ENCODE measurements around the gene ALKAL2. TPM values are rescaled to one million over a fixed set of nuclear protein-coding genes. Genes with fewer than 3 reads are reported as not detected.

The ALKAL2 gene
- total RNA-seq, 4 donors from 2014 or later, result 1.6 to 9.1 (median 3.6) TPM; not detected in 1

DNA sequence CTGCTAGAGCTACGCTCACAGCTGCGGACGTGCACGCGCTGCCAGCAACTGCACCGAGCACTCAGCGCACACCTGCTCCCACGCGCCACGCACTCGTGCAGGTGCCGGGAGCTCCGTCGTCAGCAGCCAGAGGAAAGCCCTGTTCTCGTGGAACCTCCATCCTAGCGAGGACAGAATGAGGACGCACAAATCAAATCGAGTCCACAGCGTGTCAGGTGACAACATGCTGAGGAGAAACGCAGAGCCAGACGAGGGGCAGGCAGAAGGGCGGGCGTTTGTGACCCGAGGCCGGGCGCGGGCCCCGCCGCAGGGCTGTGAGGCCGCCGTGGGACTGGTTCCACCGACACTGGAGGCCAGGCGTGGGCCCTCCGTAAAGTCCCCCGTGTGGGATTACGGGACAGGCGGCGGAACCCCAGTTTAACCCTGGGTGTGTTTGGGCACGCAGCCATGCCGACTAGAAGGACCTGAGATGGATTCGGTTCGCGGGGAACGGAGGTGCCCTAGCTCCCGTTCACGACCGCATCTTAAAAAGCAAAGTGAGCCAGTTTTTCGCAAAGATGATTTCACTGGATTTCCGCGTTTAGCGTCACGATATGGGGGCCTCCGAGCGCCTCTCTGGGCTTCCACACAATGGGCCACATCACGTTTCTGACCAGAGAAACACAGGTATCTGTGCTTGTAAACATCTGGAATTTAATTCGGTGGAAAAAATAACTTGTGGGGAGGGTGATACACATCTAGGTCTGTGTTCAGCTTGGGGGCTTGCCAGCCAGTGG is 26.9 kb upstream of the ALKAL2 start:
- H3K4me3 ChIP-seq, result no peak overlapping the region
- H3K9me3 ChIP-seq, result no peaks in the 10 kb centered on the region
- no peaks in the 10 kb centered on the region for H3K4me1 ChIP-seq
- H3K36me3 ChIP-seq, result no peaks in the 10 kb centered on the region
- no peak overlapping the region for H3K27ac ChIP-seq
- H3K27me3 ChIP-seq, result no peaks in the 10 kb centered on the region
- TF ChIP-seq, protein P1, sequence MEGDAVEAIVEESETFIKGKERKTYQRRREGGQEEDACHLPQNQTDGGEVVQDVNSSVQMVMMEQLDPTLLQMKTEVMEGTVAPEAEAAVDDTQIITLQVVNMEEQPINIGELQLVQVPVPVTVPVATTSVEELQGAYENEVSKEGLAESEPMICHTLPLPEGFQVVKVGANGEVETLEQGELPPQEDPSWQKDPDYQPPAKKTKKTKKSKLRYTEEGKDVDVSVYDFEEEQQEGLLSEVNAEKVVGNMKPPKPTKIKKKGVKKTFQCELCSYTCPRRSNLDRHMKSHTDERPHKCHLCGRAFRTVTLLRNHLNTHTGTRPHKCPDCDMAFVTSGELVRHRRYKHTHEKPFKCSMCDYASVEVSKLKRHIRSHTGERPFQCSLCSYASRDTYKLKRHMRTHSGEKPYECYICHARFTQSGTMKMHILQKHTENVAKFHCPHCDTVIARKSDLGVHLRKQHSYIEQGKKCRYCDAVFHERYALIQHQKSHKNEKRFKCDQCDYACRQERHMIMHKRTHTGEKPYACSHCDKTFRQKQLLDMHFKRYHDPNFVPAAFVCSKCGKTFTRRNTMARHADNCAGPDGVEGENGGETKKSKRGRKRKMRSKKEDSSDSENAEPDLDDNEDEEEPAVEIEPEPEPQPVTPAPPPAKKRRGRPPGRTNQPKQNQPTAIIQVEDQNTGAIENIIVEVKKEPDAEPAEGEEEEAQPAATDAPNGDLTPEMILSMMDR (IDR thresholded peaks at IDR 0.05), result no peak
- TF ChIP-seq POLR2A (IDR thresholded peaks at IDR 0.05), result no peak
- no peak for DNase-seq

DNA sequence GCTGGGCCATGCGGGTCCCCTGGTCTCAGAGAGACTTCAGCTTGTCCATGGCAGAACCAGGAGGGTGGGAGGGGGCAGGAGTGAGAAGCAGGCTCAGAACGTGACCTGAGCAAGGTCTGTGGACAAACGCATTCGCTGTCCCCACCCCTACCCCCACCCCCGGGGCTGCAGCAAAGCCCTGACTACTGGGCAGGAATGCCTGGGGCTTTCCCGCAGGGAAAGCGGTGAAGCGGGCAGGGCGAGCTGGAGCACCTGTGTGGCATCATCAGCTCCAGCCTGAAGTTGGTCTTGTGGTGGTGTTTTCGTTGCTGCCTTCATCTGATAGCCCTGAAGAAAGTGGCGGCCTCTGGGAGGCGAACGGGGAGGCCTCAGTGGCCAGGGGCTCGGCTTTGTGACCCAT is 26.1 kb upstream of the ALKAL2 start:
- H3K4me3 ChIP-seq, result no peak overlapping the region
- no peaks in the 10 kb centered on the region for H3K36me3 ChIP-seq
- DNase-seq, result no peak
- no peaks in the 10 kb centered on the region for H3K9me3 ChIP-seq
- H3K27me3 ChIP-seq, result no peaks in the 10 kb centered on the region
- no peak for TF ChIP-seq POLR2A (IDR thresholded peaks at IDR 0.05)
- TF ChIP-seq, protein P1 (IDR thresholded peaks at IDR 0.05), result no peak
- H3K4me1 ChIP-seq, result no peaks in the 10 kb centered on the region
- no peak overlapping the region for H3K27ac ChIP-seq

DNA sequence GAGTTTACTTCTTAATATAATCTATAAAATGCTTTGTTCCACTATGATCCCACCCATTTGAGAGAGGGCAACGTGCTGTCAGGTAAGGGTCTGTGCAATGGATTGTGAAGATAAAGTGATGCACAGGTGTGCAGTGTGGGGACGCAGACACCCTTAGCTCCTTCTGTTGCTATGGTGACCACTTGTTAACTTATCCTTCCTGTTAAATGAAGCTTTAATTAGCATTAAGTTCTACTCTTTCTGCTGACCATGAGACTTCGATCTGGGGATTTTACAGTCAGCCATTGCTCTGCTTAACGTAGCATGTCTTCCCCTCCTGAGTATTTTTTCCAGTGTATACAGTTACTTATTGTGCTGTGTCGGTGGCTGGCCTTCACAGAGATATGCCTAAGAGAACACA is 23.1 kb upstream of the ALKAL2 start:
- no peak for DNase-seq
- no peak overlapping the region for H3K27ac ChIP-seq

DNA sequence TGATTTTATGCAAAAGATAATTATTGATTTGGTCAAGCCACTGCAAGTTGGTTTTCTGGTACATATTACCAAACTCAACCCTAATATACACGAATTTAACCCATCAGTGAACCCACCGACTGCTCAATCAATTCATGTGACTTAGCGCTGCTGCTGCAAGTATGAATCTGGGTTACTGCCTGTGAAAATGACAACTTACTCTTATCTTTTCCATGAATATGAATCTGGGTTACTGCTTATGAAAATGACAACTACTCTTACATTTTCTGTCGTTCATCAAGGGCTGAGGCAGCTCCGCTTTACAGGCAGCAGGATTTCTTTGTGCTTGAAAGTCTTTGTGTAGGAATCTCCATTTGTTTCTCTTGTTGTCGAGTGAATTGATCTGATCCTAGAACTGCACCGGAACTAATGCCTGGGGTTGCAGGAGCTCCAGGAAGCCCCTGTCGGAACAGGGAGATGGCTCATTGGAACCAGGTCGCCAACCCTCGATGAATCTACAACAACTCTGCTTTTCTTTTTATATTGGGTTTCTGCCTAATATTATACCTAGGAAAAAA is 22.1 kb upstream of the ALKAL2 start:
- TF ChIP-seq, protein P1 (IDR thresholded peaks at IDR 0.05), result no peak
- no peak for TF ChIP-seq POLR2A (IDR thresholded peaks at IDR 0.05)
- Histone ChIP-seq H3K9me3 (no peaks in the 10 kb centered on the region), H3K27ac (no peak overlapping the region), H3K4me1 (no peaks in the 10 kb centered on the region), H3K4me3 (no peak overlapping the region), H3K36me3 (no peaks in the 10 kb centered on the region), H3K27me3 (no peaks in the 10 kb centered on the region)
- DNase-seq, result no peak

More for the DNA sequence above, 23.1 kb upstream of the ALKAL2 start:
- TF ChIP-seq POLR2A (IDR thresholded peaks at IDR 0.05), result no peak
- TF ChIP-seq, protein P1 (IDR thresholded peaks at IDR 0.05), result no peak
- Histone ChIP-seq H3K9me3 (no peaks in the 10 kb centered on the region), H3K4me1 (no peaks in the 10 kb centered on the region), H3K36me3 (no peaks in the 10 kb centered on the region), H3K27me3 (no peaks in the 10 kb centered on the region), H3K4me3 (no peak overlapping the region)

DNA sequence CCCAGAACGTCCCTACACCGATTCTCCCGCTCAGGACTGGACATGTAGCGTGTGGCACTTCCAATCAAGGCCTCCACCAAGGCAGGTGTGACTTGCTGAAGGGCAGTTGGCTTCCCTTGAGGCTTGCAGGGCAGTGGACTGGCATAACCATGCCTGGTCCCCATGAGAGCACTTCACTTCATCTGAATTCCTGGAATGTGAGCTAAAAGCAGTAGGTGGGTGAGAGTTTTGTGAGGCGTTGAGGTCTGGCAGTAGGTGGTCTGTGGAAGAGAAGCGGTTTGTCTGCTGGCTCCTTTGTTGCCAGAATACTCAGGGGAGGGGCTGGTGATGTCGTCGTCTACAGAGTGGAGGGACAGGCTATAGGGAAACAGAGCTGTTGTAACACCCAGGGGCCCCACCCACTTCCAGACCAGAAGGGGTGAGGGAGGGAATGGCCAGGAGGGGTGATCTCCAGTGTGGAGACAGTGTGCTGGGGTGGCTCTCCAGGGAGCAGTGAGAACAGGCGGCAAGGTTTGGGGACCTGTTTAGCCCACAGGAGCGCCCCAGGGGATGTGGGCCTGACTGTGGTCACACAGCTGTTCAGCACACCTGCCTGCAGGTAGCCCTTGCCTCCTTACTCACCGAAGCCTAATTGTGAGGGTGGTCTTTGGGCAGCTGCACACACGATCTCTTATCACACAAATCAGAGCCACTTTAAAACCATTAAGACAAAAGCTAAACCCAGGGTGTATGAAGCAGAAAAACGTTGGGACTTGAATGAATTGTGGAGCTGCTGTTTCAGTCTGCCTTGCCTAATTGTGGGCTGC is 21.5 kb upstream of the ALKAL2 start:
- Histone ChIP-seq H3K27ac (no peak overlapping the region), H3K4me1 (no peaks in the 10 kb centered on the region), H3K27me3 (no peaks in the 10 kb centered on the region), H3K9me3 (no peaks in the 10 kb centered on the region), H3K36me3 (no peaks in the 10 kb centered on the region), H3K4me3 (no peak overlapping the region)
- TF ChIP-seq POLR2A (IDR thresholded peaks at IDR 0.05), result no peak
- TF ChIP-seq, protein P1 (IDR thresholded peaks at IDR 0.05), result no peak
- no peak for DNase-seq
